ENCODE results near the gene ZBTB40. TPM values are rescaled to one million over a fixed set of nuclear protein-coding genes. Genes with fewer than 3 reads are reported as not detected.

ZBTB40 gene, protein sequence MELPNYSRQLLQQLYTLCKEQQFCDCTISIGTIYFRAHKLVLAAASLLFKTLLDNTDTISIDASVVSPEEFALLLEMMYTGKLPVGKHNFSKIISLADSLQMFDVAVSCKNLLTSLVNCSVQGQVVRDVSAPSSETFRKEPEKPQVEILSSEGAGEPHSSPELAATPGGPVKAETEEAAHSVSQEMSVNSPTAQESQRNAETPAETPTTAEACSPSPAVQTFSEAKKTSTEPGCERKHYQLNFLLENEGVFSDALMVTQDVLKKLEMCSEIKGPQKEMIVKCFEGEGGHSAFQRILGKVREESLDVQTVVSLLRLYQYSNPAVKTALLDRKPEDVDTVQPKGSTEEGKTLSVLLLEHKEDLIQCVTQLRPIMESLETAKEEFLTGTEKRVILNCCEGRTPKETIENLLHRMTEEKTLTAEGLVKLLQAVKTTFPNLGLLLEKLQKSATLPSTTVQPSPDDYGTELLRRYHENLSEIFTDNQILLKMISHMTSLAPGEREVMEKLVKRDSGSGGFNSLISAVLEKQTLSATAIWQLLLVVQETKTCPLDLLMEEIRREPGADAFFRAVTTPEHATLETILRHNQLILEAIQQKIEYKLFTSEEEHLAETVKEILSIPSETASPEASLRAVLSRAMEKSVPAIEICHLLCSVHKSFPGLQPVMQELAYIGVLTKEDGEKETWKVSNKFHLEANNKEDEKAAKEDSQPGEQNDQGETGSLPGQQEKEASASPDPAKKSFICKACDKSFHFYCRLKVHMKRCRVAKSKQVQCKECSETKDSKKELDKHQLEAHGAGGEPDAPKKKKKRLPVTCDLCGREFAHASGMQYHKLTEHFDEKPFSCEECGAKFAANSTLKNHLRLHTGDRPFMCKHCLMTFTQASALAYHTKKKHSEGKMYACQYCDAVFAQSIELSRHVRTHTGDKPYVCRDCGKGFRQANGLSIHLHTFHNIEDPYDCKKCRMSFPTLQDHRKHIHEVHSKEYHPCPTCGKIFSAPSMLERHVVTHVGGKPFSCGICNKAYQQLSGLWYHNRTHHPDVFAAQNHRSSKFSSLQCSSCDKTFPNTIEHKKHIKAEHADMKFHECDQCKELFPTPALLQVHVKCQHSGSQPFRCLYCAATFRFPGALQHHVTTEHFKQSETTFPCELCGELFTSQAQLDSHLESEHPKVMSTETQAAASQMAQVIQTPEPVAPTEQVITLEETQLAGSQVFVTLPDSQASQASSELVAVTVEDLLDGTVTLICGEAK
- 10 to 100 TPM; 46.3 to 50.6 TPM for total RNA-seq
- 1 to 10 TPM in 1 of 2 donors, under 1 TPM in 1; 0.81 to 6.7 TPM for polyA plus RNA-seq

DNA sequence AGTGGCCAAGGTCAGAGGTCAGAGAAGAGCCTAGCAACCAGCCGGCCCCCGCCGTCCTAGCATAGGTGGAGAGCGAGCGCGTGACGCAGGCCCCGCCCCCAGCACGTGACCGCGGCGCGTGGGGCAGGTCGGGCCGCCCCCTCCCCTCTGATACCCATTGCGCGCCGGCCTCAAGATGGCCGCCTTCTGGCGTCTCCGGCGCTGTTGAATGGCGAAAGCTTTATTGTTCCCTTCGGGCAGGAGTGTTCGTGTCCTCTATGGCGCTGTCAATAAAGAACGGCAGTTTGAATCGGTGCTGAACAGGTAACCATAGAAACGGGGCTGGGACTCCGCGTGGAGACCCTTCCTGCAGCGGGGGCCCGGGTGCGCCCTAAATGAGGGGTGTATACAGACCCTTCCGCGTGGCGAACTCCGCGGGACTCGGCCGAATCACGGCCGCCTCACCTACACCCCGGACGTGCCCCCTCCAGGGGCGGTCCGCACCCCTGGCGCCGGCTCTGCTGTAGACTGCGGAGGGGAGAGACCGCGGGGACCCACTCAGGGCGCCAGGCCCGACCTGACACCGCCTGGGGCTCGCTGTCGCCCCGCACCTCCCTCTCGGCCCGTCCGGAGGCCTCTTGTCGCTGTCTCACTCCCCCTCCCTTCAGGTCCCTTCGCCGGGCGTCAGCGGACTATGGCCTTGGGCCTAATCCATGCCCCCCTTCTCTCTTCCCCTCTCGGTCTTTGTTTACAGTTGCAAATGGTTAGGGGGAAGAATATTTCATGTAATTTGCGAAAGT lies at the start of gene ZBTB40:
Gene ZBTB40 (plus strand): TSS at position 150 of the 779 bp plus-strand sequence. CDS start 38,098 bp downstream, outside the sequence.
- Histone ChIP-seq H3K27ac (ENCODE audit: low read depth, low read length) (peak within 1 kb of the TSS; percentile 75), H3K27me3 (ENCODE audit: insufficient read depth, low read length) (no peaks in the 10 kb centered on the region), H3K4me3 (ENCODE audit: low read length in 2 of 2) (peak within 1 kb of the TSS; percentile 78 to 88), H3K9me3 (ENCODE audit: control insufficient read depth in 1 of 2, low read length in 2 of 2) (no peaks in the 10 kb centered on the region), H3K36me3 (ENCODE audit: insufficient read depth, low read length) (no peaks in the 10 kb centered on the region), H3K4me1 (ENCODE audit: insufficient read depth, low read length) (peaks cover 19% of the 10 kb centered on the region)
- H3K4me1 Mint-ChIP-seq, result peaks cover 27 to 43% (median 36%) of the 10 kb centered on the region in 4 donors
- peaks cover 0 to 2% of the 10 kb centered on the region in 2 donors for H3K27me3 Mint-ChIP-seq
- no peaks in the 10 kb centered on the region for H3K9me3 Mint-ChIP-seq
- DNase-seq, result peak; percentile 93 to 95 (median 94)
- intact Hi-C loops (cut with micrococcal nuclease), result no loop called here
- ChIA-PET POLR2A (ENCODE audit: partially characterized antibody) (interaction anchor here (0.5 to 2.2 kb wide), 6 partner anchors 10 to 1818 kb away, joined by 3 to 9 read pairs (median 3); partner anchors contain the start of gene DDOST), CTCF (ENCODE audit: partially characterized antibody) (interaction anchor here (1.3 kb wide), 1 partner anchor 23 kb away, joined by 3 read pairs; no protein-coding TSS in a partner anchor)
- peak within 1 kb of the TSS; percentile 85 to 97 (median 94) for H3K4me3 Mint-ChIP-seq
- peak within 1 kb of the TSS; percentile 77 to 98 (median 97) for H3K27ac Mint-ChIP-seq
- H3K36me3 Mint-ChIP-seq, result peaks cover 0 to 1% of the 10 kb centered on the region in 2 donors

DNA sequence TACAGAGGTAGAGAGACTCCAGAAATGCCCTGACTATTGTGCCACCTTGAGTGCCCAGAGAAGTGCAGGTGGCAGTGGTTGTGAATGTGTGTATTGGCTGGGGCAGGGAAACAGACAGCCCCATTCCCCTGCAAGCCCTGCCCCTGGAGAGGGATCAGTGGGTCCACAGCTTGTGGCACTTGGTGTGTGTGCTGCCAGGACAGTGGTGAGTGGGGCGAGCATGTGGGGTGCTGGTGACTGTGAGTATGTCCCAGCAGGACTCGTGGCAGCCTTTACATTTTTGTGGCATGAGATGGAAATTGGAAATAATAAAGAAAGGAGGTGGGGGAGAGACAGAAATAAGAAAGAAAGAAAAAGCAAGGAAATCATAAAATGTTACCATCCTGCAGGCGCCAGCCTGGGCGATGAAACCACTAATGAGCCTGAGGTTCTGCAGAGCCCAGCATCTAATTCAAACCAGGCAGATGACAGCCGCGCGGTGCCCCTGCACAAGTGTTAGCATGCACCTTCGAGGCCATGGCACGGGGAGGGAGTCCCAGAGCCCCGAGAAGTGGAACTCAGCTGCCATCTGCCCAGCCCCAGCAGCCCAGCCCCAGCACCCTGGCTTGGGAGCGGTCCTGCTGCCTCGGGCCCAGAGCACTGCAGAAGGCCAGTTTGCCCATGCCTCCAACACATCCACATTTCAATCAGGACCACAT lies 49.1 kb upstream of the ZBTB40 start:
- ChIA-PET CTCF (ENCODE audit: partially characterized antibody) (interaction anchor here (1.7 kb wide), 1 partner anchor 11 kb away, joined by 4 read pairs; no protein-coding TSS in a partner anchor), POLR2A (ENCODE audit: partially characterized antibody) (no interaction called here)
- no peaks in the 10 kb centered on the region for H3K36me3 ChIP-seq (ENCODE audit: insufficient read depth, low read length)
- DNase-seq, result no peak
- peaks cover 12% of the 10 kb centered on the region for H3K27me3 ChIP-seq (ENCODE audit: insufficient read depth, low read length)
- intact Hi-C loops (cut with micrococcal nuclease), result no loop called here
- H3K4me1 ChIP-seq (ENCODE audit: insufficient read depth, low read length), result peaks cover 17% of the 10 kb centered on the region
- Mint-ChIP-seq H3K36me3 (no peaks in the 10 kb centered on the region), H3K27me3 (peaks cover 46 to 51% of the 10 kb centered on the region in 2 donors), H3K9me3 (no peaks in the 10 kb centered on the region), H3K4me1 (peaks cover 16 to 25% (median 19%) of the 10 kb centered on the region in 4 donors), H3K4me3 (peak overlapping the region in 1 of 8 donors; percentile 37), H3K27ac (no peak overlapping the region)
- H3K9me3 ChIP-seq (ENCODE audit: control insufficient read depth in 1 of 2, low read length in 2 of 2), result no peaks in the 10 kb centered on the region
- no peak overlapping the region for H3K4me3 ChIP-seq (ENCODE audit: low read length in 2 of 2)
- H3K27ac ChIP-seq (ENCODE audit: low read depth, low read length), result no peak overlapping the region

DNA sequence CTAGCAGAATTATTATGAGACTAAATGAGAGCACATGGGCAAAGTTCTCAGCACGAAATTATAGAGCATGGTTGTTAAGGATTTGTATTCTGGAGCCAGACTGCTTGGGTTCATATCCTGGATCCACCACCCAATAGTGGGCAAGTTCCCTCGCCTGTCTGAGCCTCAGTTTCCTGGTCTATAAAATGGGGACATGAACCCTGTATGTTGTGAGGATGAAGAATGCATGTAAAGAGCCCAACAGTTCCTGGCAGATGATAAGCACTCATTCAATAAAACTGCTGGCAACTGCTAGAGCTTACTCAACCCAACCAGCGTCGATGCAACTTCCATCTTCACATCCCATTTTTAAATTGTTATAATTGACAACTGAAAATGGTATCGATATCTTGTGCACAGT lies 47.2 kb upstream of the ZBTB40 start:
- Mint-ChIP-seq H3K27me3 (peaks cover 38 to 42% of the 10 kb centered on the region in 2 donors), H3K9me3 (no peaks in the 10 kb centered on the region), H3K36me3 (no peaks in the 10 kb centered on the region), H3K4me3 (no peak overlapping the region), H3K4me1 (peaks cover under 1 to 6% (median 3%) of the 10 kb centered on the region in 4 donors), H3K27ac (no peak overlapping the region)
- Histone ChIP-seq H3K9me3 (ENCODE audit: control insufficient read depth in 1 of 2, low read length in 2 of 2) (no peaks in the 10 kb centered on the region), H3K27me3 (ENCODE audit: insufficient read depth, low read length) (peaks cover 7% of the 10 kb centered on the region), H3K4me3 (ENCODE audit: low read length in 2 of 2) (no peak overlapping the region), H3K27ac (ENCODE audit: low read depth, low read length) (no peak overlapping the region), H3K36me3 (ENCODE audit: insufficient read depth, low read length) (no peaks in the 10 kb centered on the region), H3K4me1 (ENCODE audit: insufficient read depth, low read length) (peaks cover under 1% of the 10 kb centered on the region)
- no peak for DNase-seq
- POLR2A ChIA-PET (ENCODE audit: partially characterized antibody), result no interaction called here
- CTCF ChIA-PET (ENCODE audit: partially characterized antibody), result interaction anchor here (0.7 to 1.7 kb wide), 2 partner anchors 13 to 300 kb away, joined by 3 to 4 read pairs; no protein-coding TSS in a partner anchor
- intact Hi-C loops (cut with micrococcal nuclease), result no loop called here

DNA sequence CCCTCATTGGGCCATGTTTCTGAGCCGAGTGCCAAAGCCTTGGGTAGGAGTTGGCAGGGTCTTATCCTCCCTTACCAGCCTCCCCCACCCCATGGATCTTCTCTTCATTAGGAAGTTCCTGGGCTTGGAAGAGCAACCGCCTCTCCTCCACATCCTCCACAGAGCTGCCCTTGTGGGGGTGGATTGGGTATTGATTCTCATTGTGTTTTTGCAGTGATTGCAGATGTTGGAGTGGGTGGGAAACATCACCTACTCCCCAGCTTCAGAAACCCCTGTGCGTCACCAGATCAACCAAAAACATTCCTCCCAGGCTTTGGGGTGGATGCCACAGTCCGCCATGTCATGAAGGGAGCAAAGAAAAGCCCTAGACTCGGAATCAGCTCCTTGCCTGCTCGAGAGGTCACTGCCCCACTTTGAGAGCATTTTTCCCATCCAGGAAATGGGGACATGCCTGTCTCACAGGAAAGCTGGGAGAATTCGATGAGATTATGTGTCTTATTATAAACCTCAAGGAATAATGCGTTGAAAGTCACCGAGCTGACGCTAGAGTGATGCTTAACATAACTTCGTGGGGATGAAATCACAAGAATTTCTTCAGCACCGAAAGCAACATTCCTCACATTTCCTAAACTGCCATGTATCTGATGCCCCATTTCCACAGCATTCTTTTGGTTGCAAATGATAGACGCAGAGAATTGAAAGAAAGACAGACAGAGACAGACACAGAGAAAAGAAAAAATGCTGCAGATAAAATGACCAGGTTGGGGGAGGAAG lies 44.7 kb upstream of the ZBTB40 start:
- Mint-ChIP-seq H3K27me3 (peaks cover 25 to 27% of the 10 kb centered on the region in 2 donors), H3K9me3 (peaks cover 0 to 2% (median 0%) of the 10 kb centered on the region in 8 donors), H3K4me3 (no peak overlapping the region), H3K36me3 (no peaks in the 10 kb centered on the region), H3K27ac (no peak overlapping the region), H3K4me1 (no peaks in the 10 kb centered on the region)
- H3K36me3 ChIP-seq (ENCODE audit: insufficient read depth, low read length), result no peaks in the 10 kb centered on the region
- POLR2A ChIA-PET (ENCODE audit: partially characterized antibody), result no interaction called here
- CTCF ChIA-PET (ENCODE audit: partially characterized antibody), result no interaction called here
- no peaks in the 10 kb centered on the region for H3K4me1 ChIP-seq (ENCODE audit: insufficient read depth, low read length)
- no peak for DNase-seq
- H3K9me3 ChIP-seq (ENCODE audit: control insufficient read depth in 1 of 2, low read length in 2 of 2), result no peaks in the 10 kb centered on the region
- H3K27me3 ChIP-seq (ENCODE audit: insufficient read depth, low read length), result no peaks in the 10 kb centered on the region
- H3K27ac ChIP-seq (ENCODE audit: low read depth, low read length), result no peak overlapping the region
- intact Hi-C loops (cut with micrococcal nuclease), result no loop called here
- no peak overlapping the region for H3K4me3 ChIP-seq (ENCODE audit: low read length in 2 of 2)

DNA sequence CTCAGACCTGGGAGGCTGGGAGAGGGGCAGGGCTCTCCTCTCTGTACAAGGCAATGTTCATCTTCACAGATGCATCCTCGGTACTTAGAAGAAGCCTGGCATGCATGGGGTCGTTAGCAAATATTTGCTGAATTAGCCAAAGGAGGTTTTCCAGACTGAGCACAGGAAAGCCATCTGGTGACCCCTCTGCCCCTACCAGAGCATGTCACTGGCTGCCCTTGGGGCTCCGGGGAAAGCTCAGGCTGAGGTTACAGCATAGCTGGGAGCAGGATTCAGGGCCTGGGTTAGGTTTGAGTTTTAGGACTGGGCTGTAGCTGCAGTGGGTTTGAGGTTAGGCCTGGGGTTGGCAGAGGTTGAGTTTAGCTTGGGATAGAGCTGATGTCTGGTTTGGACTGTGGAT lies 43.4 kb upstream of the ZBTB40 start:
- CTCF ChIA-PET (ENCODE audit: partially characterized antibody), result no interaction called here
- H3K27me3 ChIP-seq (ENCODE audit: insufficient read depth, low read length), result no peaks in the 10 kb centered on the region
- no peak overlapping the region for H3K27ac Mint-ChIP-seq

More for the DNA sequence above, 43.4 kb upstream of the ZBTB40 start:
- Mint-ChIP-seq H3K4me1 (no peaks in the 10 kb centered on the region), H3K9me3 (peaks cover 0 to 2% (median 0%) of the 10 kb centered on the region in 8 donors), H3K36me3 (no peaks in the 10 kb centered on the region), H3K27me3 (peaks cover 23 to 25% of the 10 kb centered on the region in 2 donors), H3K4me3 (no peak overlapping the region)
- no peak overlapping the region for H3K4me3 ChIP-seq (ENCODE audit: low read length in 2 of 2)
- H3K36me3 ChIP-seq (ENCODE audit: insufficient read depth, low read length), result no peaks in the 10 kb centered on the region
- no peak for DNase-seq
- H3K27ac ChIP-seq (ENCODE audit: low read depth, low read length), result no peak overlapping the region
- no peaks in the 10 kb centered on the region for H3K4me1 ChIP-seq (ENCODE audit: insufficient read depth, low read length)
- intact Hi-C loops (cut with micrococcal nuclease), result no loop called here
- H3K9me3 ChIP-seq (ENCODE audit: control insufficient read depth in 1 of 2, low read length in 2 of 2), result no peaks in the 10 kb centered on the region
- POLR2A ChIA-PET (ENCODE audit: partially characterized antibody), result no interaction called here

Measured in CD4-positive, alpha-beta memory T cell (primary cell).